Measurements from ENCODE around the gene CLEC1A. TPM values are rescaled to one million over a fixed set of nuclear protein-coding genes. Genes with fewer than 3 reads are reported as not detected.

The CLEC1A gene
- total RNA-seq = 1 to 10 TPM in 1 of 2 donors, under 1 TPM in 1; 0.93 to 2.8 TPM

- DNase-seq (ENCODE audit: low spot score) = no peak
- H3K27ac ChIP-seq = peak within 1 kb of the TSS; percentile 66 to 71
Measured at GRCh38 chr12:10098791-10099190, at the start of gene CLEC1A. Gene CLEC1A, minus strand, starts transcription at chr12:10098985. Its CDS starts 63 bp downstream, at chr12:10098922.

GRCh38 chr12:10147714-10148403 is 49.1 kb upstream of the CLEC1A start:
- Histone ChIP-seq H3K4me3 (no peak overlapping the region), H3K27me3 (no peaks in the 10 kb centered on the region), H3K9me3 (no peaks in the 10 kb centered on the region), H3K4me1 (no peaks in the 10 kb centered on the region), H3K27ac (no peak overlapping the region), H3K36me3 (no peaks in the 10 kb centered on the region)
- DNase-seq (ENCODE audit: low spot score) = no peak
- TF ChIP-seq CTCF (IDR thresholded peaks at IDR 0.05) = no peak

More at GRCh38 chr12:10098791-10099190, at the start of gene CLEC1A:
- H3K4me1 ChIP-seq = peaks cover 0 to 14% of the 10 kb centered on the region in 2 donors
- no peaks in the 10 kb centered on the region for H3K9me3 ChIP-seq
- peak within 1 kb of the TSS; percentile 22 to 26 for H3K4me3 ChIP-seq
- TF ChIP-seq CTCF (IDR thresholded peaks at IDR 0.05) = no peak
- no peaks in the 10 kb centered on the region for H3K27me3 ChIP-seq
- no peaks in the 10 kb centered on the region for H3K36me3 ChIP-seq

DNA sequence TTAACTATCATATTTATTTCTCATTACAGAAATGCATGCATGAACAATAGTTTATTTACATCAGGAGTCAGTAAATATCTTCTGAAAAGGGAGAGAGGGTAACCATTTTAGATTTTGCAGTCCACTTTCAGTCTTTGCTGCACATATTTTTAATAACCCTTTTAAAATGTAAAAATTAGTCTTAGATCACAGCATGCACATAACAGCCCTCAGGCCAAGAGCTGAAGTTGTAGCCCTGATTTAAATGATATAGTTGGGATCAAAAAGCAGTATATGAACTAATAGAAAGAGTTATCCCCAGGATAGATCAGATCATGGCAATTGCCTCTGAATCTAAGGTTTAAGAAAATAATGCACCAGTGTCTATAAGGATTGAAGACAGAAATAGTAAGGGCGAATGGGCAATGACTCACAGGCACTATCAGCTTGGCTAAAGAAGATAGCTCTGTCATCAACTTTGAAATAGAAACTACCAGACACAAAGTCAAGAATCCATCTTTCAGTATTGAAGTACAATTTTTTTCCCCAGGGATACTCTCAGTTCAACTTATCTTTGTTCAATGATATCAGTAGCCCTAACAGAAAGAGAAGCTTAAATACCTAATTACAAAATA is 44.3 kb upstream of the CLEC1A start:
- no peaks in the 10 kb centered on the region for H3K36me3 ChIP-seq
- H3K27ac ChIP-seq = peak overlapping the region; percentile 51 to 67
- H3K4me1 ChIP-seq = peaks cover 0 to 3% of the 10 kb centered on the region in 2 donors
- H3K27me3 ChIP-seq = no peaks in the 10 kb centered on the region
- H3K9me3 ChIP-seq = no peaks in the 10 kb centered on the region
- no peak for TF ChIP-seq CTCF (IDR thresholded peaks at IDR 0.05)
- no peak for DNase-seq (ENCODE audit: low spot score)
- H3K4me3 ChIP-seq = no peak overlapping the region

GRCh38 chr12:10140001-10140400 is 41.2 kb upstream of the CLEC1A start:
- H3K4me1 ChIP-seq = peaks cover 0 to 3% of the 10 kb centered on the region in 2 donors
- no peak for DNase-seq (ENCODE audit: low spot score)
- H3K36me3 ChIP-seq = no peaks in the 10 kb centered on the region
- no peaks in the 10 kb centered on the region for H3K27me3 ChIP-seq
- H3K9me3 ChIP-seq = no peaks in the 10 kb centered on the region
- no peak overlapping the region for H3K4me3 ChIP-seq
- peak in 1 of 2 donors; percentile 72 for TF ChIP-seq CTCF (IDR thresholded peaks at IDR 0.05)
- no peak overlapping the region for H3K27ac ChIP-seq

- Histone ChIP-seq H3K4me1 (peaks cover 0 to 9% of the 10 kb centered on the region in 2 donors), H3K9me3 (no peaks in the 10 kb centered on the region), H3K36me3 (no peaks in the 10 kb centered on the region), H3K27ac (no peak overlapping the region), H3K27me3 (no peaks in the 10 kb centered on the region), H3K4me3 (no peak overlapping the region)
- TF ChIP-seq CTCF (IDR thresholded peaks at IDR 0.05) = no peak
- DNase-seq (ENCODE audit: low spot score) = no peak
Measured at GRCh38 chr12:10136637-10137205, 37.9 kb upstream of the CLEC1A start.

Data from right atrium auricular region (tissue), 2 donors.